Caki2 (cell line): ENCODE data around the gene CEP70. TPM values are rescaled to one million over a fixed set of nuclear protein-coding genes. Genes with fewer than 3 reads are reported as not detected.
"Not testable (repeated sequence)": the region's sequence is repeated elsewhere in the genome, so short reads cannot be mapped to it uniquely, and the experiment has no call there.

Experiments
- DNase-seq: peaks from one replicate; pipeline ENCODE4 v3.0.0-alpha.2; 2015; ENCODE audit warnings: low read depth
- in situ Hi-C: cut with HindIII; loops from 2 replicates; pipeline ENCODE4 v1.10.0; 2016; ENCODE audit warnings: low sequenced_read_pairs, low pct_unique_long_range_greater_than_20kb, mixed read lengths
- total RNA-seq: library from RNA; depleted of rRNA; stranded (reverse); fragments of >200 nt; shearing (Covaris generic); gene quantifications from 2 replicates; pipeline ENCODE4 v1.2.3, GENCODE V29; 2014; ENCODE audit warnings: low replicate concordance

Gene CEP70
- total RNA-seq, 1 experiment from 2014 or later: 22.3 TPM

- DNase-seq: no peak
- in situ Hi-C loops: no loop called here
Observed at GRCh38 chr3:138594935-138595610, 1.0 kb upstream of the CEP70 start.

- in situ Hi-C loops: no loop called here
Observed at GRCh38 chr3:138593488-138594149, 441 bp downstream of the CEP70 start.

GRCh38 chr3:138591392-138591791 is 2.7 kb downstream of the CEP70 start:
- in situ Hi-C loops: no loop called here

More at GRCh38 chr3:138593488-138594149, 441 bp downstream of the CEP70 start:
- DNase-seq: no peak

GRCh38 chr3:138588445-138588844 is 5.6 kb downstream of the CEP70 start:
- in situ Hi-C loops: no loop called here
- DNase-seq: no peak

More at GRCh38 chr3:138591392-138591791, 2.7 kb downstream of the CEP70 start:
- DNase-seq: no peak

DNA sequence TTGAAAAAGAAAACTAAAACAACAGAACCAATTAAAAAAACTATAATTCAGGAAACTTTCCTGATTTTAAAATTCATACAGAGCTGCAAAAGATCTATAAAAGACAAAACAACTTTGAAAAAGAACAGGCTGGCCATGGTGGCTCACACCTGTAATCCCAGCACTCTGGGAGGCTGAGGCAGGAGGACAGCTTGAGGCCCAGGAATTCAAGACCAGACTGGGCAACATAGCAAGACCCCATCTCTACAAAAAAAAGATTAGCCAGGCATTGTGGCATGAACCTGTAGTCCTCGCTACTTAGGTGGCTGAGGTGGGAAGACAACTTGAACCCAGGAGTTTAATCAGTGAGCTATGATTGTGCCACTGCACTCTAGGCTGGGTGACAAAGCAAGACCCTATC is 6.7 kb downstream of the CEP70 start:
- in situ Hi-C loops: no loop called here
- no peak for DNase-seq

DNA sequence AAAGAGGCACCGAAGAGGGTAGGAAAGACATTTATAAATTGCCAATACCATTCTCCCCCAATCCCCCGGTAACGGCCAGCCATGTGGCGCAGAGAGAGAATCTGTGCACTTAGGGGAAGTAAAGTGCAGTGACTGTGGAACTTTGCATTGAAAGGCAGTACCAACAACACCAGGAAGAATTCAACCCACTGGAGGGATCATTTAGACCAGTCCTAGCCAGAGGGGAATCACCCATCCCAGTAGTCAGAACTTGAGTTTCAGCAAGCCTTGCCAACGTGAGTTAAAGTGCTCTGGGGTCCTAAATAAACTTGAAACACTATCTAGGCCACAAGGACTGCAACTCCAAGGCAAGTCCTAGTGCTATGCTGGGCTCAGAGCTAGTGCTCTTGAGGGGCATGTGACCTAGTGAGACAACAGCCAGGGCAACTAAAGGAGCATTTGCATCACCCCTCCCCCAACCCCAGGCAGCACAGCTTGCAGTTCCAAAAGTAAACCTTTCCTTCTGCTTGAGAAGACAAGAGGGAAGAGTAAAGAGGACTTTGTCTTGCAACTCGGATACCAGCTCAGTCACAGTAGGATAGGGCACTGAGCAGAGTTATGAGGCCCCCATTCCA is 15.0 kb downstream of the CEP70 start:
- no peak for DNase-seq
- in situ Hi-C loops: no loop called here

DNA sequence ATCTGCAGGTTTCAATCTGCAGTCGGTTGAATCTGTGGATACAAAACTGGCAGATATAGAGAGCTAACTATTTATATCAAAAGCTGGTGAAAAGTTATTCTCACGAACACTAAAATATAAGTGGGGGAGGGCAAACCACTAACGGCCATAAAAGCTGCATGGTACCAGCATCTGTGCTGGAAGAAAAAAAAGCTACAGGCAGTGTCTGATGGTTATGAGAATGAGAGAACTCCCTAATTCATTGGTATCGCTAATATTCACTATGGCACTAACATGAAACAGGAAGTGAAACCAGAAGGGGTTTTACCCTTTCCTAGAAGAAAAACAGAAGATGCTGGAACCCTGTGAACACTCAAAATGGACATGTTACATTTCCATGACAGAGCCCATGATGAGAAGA is 15.9 kb downstream of the CEP70 start:
- no peak for DNase-seq
- in situ Hi-C loops: no loop called here

GRCh38 chr3:138573138-138573537 is 20.9 kb downstream of the CEP70 start:
- DNase-seq: no peak
- in situ Hi-C loops: no loop called here

DNA sequence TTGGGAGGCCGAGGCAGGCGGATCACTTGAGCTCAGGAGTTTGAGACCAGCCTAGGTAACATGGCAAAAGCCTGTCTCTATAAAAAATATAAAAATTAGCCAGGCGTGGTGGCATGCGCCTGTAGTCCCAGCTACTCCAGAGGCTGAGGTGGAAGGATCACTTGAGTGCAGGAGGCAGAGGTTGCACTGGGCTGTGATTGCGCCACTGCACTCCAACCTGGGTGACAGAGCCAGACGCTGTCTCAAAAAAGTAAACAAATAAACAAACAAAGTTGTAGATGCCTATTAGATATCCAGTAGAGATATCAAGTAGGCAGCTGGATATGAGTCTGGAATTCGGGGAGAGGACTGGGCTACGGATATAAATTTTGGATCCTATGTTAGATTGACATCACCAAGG is 24.4 kb downstream of the CEP70 start:
- in situ Hi-C loops, DNase-seq: not testable (repeated sequence)

GRCh38 chr3:138569090-138569489 is 25.0 kb downstream of the CEP70 start:
- in situ Hi-C loops: no loop called here
- DNase-seq: no peak

GRCh38 chr3:138567403-138567802 is 26.7 kb downstream of the CEP70 start:
- peak; percentile 4 for DNase-seq
- in situ Hi-C loops: no loop called here

DNA sequence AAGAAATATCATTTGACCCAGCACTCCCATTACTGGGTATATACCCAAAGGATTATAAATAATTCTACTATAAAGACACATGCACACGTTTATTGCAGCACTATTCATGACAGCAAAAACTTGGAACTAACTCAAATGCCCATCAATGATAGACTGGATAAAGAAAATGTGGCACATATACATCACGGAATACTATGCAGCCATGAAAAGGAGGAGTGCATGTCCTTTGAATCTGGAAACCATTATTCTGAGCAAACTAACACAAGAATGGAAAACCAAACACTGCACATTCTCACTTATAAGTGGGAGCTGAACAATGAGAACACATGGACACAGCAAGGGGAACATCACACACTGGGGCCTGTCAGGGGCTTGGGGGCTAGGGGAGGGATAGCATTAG is 27.8 kb downstream of the CEP70 start:
- not testable (repeated sequence) for DNase-seq

GRCh38 chr3:138562902-138563301 is 31.2 kb downstream of the CEP70 start:
- DNase-seq, in situ Hi-C loops: not testable (repeated sequence)

More for the DNA sequence above, 27.8 kb downstream of the CEP70 start:
- in situ Hi-C loops: not testable (repeated sequence)

DNA sequence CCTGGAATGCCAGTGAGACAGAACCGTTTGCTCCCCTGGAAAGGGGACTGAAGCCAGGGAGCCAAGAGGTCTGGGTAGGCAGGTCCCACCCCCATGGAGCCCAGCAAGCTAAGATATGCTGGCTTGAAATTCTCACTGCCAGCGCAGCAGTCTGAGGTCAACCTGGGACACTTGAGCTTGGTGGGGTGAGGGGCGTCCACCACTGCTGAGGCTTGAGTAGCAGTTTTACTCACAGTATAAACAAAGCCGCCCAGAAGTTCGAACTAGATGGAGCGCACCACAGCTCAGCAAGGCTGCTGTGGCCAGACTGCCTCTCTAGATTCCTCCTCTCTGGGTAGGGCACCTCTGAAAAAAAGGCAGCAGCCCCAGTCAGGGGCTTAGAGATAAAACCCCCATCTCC is 33.6 kb downstream of the CEP70 start:
- in situ Hi-C loops: no loop called here
- DNase-seq: no peak

DNA sequence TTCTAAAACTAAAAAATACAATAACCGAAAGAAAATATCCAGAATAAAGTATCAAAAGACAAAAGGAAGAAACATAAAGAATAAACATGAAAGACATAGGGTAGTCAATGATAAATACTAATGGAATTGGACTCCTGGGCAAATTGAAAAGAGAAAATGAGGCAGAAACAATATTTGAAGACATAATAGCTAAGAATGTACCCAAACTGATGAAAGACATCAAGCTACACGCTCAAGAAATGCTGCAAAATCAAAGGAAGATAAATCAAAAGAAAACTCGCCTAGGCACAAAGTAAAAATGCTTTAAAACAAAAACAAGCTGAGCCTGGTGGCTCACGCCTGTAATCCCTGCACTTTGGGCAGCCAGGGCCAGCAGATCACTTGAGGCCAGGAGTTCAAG is 34.9 kb downstream of the CEP70 start:
- in situ Hi-C loops: no loop called here
- no peak for DNase-seq

DNA sequence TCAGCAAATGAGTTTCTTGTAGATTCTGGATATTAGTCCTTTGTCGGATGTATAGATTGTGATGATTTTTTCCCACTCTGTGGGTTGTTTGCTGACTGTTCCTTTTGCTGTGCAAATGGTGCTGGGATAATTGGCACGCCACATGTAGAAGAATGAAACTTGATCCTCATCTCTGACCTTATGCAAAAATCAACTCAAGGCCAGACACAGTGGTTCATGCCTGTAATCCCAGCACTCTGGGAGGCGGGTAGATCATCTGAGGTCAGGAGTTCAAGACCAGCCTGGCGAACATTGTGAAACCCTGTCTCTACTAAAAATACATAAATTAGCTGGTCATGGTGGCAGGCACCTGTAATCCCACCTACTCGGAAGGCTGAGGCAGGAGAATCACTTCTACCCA is 39.3 kb downstream of the CEP70 start:
- in situ Hi-C loops, DNase-seq: not testable (repeated sequence)

DNA sequence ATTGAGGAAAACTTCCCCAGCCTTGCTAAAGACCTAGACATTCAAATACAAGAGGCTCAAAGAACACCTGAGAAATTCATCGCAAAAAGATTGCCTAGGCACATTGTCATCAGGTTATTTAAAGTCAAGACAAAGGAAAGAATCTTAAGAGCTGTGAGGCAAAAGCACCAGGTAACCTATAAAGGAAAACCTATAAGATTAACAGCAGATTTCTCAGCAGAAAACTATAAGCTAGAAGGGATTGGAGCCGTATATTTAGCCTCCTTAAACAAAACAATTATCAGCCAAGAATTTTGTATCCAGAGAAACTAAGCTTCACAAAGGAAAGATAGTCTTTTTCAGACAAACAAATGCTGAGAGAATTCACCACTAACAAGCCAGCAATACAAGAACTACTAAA is 43.1 kb downstream of the CEP70 start:
- in situ Hi-C loops, DNase-seq: not testable (repeated sequence)

GRCh38 chr3:138549179-138549977 is 44.7 kb downstream of the CEP70 start:
- DNase-seq: no peak
- in situ Hi-C loops: no loop called here
